Measurements from ENCODE around the gene ABHD14A.

The ABHD14A gene

GRCh38 chr3:51998774-51999173 lies 23.9 kb downstream of the ABHD14A start:
- no peak for DNase-seq

- DNase-seq, result no peak
Measured at GRCh38 chr3:51999846-52000245, 25.0 kb downstream of the ABHD14A start.

GRCh38 chr3:52001443-52001974 lies 26.6 kb downstream of the ABHD14A start:
- DNase-seq, result peak; percentile 50 to 63

GRCh38 chr3:52002748-52003147 lies 27.9 kb downstream of the ABHD14A start:
- DNase-seq, result no peak

- peak; percentile 45 to 70 for DNase-seq
Measured at GRCh38 chr3:52004163-52004787, 29.4 kb downstream of the ABHD14A start.

GRCh38 chr3:52004906-52005395 lies 30.1 kb downstream of the ABHD14A start:
- DNase-seq, result no peak

GRCh38 chr3:52005571-52005986 lies 30.7 kb downstream of the ABHD14A start:
- no peak for DNase-seq

GRCh38 chr3:52006017-52006819 lies 31.4 kb downstream of the ABHD14A start:
- no peak for DNase-seq

GRCh38 chr3:52006820-52007133 lies 31.9 kb downstream of the ABHD14A start:
- no peak for DNase-seq

- DNase-seq, result no peak
Measured at GRCh38 chr3:52007291-52007690, 32.4 kb downstream of the ABHD14A start.

- no peak for DNase-seq
Measured at GRCh38 chr3:52010431-52010830, 35.6 kb downstream of the ABHD14A start.

- DNase-seq, result no peak
Measured at GRCh38 chr3:52012699-52013098, 37.8 kb downstream of the ABHD14A start.

GRCh38 chr3:52013802-52014598 lies 39.1 kb downstream of the ABHD14A start:
- no peak for DNase-seq

GRCh38 chr3:52014613-52015012 lies 39.7 kb downstream of the ABHD14A start:
- DNase-seq, result peak in 1 of 2 donors; percentile 28

- no peak for DNase-seq
Measured at GRCh38 chr3:52015438-52016228, 40.8 kb downstream of the ABHD14A start.

- no peak for DNase-seq
Measured at GRCh38 chr3:52017586-52017985, 42.7 kb downstream of the ABHD14A start.

- no peak for DNase-seq
Measured at GRCh38 chr3:52018319-52019000, 43.6 kb downstream of the ABHD14A start.

GRCh38 chr3:52019352-52020080 lies 44.7 kb downstream of the ABHD14A start:
- DNase-seq, result no peak

GRCh38 chr3:52020796-52021195 lies 45.9 kb downstream of the ABHD14A start:
- no peak for DNase-seq

- no peak for DNase-seq
Measured at GRCh38 chr3:52021489-52022268, 46.8 kb downstream of the ABHD14A start.

Data from hippocampal formation (tissue), 2 donors.